HG03175 (cell line): ENCODE measurements around the gene NECTIN4.
A peak's percentile ranks its signal among the peaks of the same experiment; 100 is the strongest.
"Not testable (repeated sequence)": the region's sequence is repeated elsewhere in the genome, so short reads cannot be mapped to it uniquely, and the experiment has no call there.

Experiments used
- ATAC-seq: cut with Tn5 transposase; IDR thresholded peaks from one replicate; pipeline ENCODE4 v1.9.1; 2021; ENCODE audit warnings: mild to moderate bottlenecking, moderate library complexity; ENCODE audit not compliant: unreplicated experiment

Gene NECTIN4

DNA sequence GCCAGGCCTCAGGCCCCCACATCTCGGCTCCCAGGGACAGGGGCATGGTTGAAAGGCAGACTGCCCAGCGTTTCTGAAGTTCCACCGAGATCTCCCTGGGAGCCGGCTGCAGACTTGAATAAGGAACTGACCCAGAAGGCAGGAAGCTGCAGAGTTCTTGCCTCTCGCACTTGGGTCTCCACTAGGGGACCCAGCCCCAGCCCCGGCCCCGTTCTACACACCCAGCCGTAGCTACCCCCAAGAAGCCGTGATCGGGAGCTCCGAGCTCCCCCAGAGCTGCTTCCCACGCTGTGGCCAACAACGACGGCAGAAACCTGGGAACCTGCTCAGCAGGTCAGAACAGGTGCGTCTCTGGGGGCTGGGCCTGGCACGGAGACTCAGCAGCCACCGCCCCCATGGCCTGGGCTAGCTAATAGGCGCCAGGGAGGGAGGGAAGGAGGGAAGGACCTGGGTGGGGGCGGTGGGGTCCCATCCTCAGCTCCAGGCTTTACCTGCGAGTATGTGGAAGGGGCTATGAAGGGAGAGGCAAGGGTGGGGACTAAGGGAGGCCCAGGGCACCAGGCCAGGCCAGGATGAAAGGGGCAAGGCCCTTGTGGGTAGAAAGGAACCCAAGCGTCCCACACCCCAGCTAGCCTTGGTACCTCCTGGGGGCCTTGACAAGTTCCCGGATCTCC, at the start of gene NECTIN4:
TSS of gene NECTIN4 (minus strand) at position 308 of the 674 bp plus-strand sequence. CDS start at position 46, 262 bp downstream.
- no peak for ATAC-seq

DNA sequence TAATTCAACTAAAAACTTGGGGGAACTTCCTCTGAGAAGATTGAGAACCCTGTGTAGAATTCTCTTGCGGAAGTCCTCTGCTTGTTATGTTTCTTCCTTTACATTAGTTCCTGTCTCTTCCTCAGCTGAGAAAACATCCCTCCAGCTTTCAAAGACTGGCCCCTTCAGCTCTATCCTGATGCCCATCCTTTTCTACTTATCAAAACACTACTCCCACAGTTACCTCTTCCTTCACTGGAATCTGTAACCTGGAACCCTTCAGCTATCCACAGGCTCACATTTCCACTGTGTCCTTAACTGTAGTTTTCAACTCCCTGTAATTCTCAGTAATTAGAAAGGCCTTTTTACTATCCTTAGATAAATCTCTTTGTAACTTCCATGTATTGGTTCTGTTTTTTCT, 49.1 kb upstream of the NECTIN4 start:
- no peak for ATAC-seq

DNA sequence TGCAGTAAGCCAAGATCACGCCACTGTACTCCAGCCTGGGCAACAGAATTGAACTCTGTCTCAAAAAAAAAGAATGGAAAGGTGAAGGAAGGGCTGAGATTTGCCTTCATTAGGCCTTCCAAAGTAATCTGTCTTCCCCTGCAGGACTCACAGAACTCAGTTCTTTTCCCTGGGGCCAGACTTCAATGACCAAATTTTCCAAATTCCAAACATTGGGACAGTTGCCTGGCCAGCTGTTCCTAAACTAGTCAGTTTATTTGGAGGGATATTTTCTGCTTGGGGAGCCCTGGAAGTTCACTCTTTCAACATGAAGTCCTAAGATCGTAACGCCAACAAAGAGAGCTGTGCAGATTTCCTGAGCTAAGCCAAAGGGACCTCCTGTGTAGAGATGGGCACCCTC, 48.5 kb upstream of the NECTIN4 start:
- ATAC-seq: no peak

DNA sequence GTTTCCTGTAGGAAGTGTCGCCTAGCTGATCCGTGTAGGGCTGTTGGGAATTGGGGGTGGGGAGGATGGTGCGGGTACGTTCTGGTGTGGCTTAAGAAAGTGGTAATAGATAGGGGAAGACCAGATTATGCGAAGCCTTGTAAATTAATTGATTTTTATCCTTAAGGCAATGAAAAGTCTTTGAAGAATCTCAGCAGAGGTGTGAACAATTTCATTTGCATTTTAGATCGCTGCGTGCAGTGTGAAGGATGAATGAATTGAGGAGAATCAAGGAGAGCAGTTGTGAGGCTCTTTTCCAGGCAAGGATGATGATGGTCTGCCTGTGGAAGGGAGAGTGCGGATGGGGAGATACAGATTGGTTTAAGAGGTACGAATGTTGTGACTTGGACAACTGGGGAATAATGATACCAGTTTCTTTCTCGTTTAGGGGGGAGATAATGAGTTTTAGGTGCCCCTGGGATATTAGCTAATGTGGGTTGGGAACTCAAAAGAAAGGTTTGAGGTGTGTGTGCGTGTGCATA, 43.9 kb upstream of the NECTIN4 start:
- ATAC-seq: peak; percentile 3

DNA sequence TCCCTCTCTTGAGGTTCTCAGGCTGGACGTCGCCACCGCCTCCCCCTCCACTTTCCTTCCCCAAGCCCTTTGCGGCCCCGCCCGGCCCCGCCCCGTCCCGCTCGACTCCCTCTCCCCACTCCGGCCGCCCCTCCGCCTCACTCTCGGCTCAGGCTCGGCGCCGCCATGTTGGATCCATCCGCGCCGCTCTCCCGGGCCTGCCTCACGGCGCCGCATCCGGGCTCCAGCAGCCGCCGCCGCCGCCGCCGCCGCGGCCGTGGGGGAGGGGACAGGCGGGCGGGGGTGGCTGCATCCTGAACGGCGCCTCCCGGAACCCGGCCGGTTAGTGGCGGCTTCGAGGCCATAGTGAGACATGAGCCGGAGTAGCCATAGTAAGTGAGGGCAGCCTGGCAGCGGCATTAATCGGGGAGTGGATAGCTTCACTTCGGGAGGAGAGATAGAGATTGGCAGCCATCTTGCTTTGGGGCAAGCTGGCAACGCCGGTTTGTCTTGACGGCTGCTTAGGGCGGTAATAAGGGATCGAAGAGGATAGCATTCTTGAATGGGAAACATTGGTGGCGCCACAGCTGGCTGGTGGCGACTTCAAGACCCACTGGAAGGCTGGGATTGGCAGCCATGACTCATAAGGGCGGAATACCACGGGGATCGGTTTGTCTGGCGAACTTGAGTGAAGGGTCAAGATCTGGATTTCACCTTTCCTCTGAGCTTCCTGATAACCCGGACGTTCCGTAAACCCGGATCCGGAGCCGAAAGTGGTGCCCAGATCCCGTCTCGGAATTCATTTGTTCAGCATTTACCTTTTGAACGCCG, 43.3 kb upstream of the NECTIN4 start, which contains the start of gene DEDD:
TSS of gene DEDD (minus strand) at position 258 of the 810 bp plus-strand sequence. CDS start 8,205 bp downstream, outside the sequence.
- ATAC-seq: peak; percentile 96

DNA sequence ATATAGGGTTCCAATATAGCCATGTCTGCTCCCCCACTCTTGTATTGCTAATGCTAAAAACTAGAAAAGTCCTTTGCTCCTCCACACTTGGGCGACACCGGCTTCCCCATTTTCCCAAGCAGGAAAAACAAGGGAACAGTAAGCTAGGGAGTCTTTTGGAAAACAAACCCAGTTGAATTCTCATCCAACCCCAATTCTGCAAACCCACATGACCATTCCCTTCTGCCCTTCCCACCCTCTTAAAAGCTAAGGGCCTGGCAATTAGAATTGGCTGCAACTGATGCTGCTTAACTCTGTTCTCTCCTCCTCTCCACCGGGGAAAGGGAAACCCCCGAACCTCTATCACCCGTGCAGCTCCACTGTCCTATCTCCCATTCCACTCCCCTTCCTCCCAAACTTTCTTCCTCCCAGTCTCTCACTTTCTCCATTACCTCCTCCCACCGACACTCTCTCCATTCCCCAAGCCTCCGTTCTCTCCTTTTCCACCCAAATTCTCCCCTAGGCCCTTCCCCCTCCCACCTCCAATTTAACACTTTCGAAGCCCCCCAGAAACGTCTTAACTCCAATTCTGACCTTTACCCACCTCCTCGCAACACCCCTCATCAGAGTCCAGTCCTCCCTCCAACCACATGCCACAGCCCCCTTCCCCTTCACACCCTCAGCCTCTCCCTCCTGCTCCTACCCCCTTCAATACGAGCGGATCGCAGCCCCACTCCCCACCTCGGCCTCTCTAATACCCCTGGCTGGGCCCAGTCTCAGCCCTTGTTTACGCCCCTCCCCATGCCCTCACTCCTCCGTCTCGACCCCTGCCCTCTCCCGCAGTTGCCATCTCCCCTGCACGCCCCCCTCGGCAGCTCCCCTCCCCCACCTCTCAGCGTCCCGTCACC, 42.4 kb upstream of the NECTIN4 start:
- peak; percentile 3 for ATAC-seq

DNA sequence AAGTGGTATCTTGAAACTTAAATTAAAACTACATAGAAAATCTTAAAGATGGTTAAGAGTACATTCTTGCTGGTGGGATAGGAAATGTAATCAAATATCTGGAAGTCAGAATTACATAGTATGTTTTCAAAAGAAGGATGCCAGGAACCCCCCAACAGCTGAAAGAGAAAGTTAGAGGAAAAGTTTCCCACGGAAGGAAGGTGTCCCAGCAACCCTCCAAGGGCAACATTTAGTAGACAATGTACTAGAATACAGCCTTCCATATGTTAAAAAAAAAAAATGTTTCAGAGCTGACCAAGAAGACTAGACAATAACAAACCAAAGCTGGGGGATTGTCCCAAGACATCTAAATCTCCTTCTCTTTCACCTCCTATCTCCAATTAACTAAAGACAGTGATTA, 40.9 kb upstream of the NECTIN4 start:
- ATAC-seq: no peak

DNA sequence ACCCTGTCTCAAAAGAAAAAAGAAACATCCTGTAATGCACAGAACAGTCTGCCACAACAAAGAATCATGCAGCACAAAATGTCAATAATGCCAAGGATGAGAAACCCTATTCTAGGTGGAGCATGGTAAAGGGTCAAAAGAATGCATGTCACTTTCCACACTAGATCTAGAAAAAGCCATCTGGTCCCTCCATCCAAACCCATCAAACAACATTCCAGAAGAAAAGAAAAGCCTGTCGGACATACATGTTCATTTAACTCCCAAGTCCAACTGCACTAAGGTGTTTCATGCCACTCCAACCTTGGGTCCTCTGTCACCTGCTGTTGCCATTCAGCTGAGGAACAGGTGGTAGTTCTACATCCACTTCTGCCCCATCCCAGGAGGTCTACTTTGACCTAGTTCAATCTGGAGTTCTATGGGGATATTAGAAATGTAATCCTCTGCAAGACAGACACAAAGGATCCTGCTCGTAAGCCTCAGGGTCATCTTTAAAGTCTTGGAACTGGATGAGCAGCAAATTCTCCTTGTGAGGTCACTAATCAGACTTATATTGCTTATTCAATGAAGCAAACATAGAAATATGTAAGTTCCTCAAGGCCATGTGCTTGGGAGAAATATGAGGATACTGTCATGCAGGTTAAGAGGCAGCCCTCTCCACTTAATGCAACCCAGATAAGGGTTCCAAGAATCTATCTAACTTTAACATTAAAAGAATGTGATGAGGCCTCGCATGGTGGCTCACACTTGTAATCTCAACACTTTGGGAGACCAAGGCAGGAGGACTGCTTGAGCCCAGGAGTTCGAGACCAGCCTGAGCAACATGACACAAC, 39.4 kb upstream of the NECTIN4 start:
- ATAC-seq: no peak

DNA sequence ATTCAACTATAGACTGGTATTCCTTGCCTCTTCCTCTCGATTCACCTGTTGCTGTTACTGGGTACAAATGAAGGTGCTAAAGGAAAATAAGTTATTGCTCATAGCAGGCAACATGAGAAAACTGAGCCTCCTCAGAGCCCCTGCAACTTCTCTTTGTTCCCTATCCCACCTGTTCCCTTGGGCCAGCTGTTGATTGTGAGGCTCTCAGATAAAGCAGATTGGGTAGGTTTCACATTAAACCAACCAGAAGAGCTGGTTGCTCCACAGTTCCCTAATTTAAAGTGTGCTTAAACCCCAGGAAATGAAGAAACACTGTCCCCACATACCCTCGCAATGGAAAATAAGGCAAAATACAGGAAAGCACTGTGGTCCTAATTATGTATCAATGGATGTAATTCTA, 38.3 kb upstream of the NECTIN4 start:
- ATAC-seq: no peak

DNA sequence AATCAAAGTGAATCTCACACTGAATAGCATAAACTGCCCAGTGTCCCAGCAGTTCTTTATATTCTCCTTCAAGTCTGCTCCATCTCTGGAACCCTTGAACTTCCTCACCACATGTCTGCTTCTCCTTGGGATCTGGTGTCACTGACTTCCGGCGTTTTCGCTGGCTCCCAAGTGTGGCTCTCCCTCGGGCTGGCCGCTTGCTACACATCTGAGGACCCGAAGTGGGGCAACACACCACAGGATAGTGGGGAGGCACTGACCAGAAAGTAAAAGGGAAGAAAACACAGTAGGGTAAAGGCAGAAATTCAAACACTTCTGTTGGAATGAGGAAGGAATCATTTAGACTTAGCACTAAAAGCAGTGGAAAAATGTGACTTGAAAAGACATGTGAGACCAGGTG, 33.6 kb upstream of the NECTIN4 start:
- no peak for ATAC-seq

DNA sequence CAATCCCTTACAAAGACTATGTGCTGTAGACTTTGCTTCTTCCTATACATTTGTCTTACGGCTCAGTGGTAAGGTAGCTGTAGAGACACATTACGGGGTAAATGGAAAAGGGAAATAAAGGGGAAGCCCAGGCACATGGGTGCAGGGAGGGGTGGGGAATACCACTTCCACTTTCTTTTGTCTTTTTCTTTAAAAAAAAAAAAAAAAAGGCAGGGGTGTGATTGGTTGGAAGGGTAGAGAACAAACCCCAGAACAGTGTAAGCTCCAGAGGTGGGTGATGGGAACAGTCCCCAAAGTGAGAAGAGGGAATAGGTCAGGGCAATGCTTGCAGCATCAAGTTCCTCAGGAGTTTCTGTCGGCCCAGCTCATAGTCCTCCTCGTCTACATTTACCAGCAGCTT, 32.5 kb upstream of the NECTIN4 start:
- ATAC-seq: no peak

DNA sequence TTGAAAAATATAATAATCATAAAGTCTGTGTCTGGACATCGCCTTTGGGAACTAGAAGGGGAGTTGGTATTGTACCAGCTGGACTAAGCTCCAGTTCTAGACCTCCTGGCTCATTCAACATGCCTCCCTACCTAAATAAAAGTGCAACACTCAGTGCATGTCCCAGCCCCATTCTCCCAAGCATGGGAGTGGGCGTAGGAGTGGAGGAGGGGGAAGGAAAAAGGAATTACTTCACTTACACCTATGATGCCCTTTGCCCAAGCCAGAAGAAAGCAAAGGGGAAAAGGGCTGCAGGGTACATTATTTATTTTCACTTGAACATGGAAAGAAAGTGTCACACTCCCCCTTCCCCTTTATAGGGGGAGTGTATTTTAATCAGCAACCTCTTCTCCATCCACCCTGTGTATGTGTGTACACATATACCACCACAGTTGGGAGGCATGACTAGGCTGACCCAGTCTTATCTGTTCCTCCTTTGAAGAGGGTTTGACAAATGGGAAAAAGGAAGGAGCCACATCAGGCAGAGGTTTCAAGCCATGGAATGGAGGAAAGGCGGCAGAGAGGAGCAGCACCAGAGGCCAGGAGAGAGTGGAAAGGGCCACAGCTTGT, 31.8 kb upstream of the NECTIN4 start:
- no peak for ATAC-seq

DNA sequence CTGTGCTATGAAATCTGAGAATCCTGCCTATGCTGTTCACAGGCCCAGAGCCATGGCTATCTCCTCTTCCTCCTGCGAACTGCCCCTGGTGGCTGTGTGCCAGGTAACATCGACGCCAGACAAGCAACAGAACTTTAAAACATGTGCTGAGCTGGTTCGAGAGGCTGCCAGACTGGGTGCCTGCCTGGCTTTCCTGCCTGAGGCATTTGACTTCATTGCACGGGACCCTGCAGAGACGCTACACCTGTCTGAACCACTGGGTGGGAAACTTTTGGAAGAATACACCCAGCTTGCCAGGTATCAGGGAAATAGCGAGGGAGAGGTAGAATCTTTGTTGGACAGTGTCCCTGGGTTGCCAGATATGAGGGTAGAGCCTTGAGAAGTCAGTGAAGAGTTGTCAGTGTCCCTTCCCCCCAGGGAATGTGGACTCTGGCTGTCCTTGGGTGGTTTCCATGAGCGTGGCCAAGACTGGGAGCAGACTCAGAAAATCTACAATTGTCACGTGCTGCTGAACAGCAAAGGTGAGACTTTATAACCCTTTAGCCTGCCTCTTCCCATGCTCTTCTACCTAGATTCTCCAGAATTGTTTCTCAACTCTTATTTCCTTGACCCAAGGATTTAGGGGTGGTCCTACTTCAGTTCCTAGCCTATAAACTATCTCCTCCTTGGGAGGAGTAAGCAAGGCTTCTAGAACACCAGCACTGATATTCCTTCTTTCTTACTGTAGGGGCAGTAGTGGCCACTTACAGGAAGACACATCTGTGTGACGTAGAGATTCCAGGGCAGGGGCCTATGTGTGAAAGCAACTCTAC, 29.9 kb upstream of the NECTIN4 start:
- no peak for ATAC-seq

DNA sequence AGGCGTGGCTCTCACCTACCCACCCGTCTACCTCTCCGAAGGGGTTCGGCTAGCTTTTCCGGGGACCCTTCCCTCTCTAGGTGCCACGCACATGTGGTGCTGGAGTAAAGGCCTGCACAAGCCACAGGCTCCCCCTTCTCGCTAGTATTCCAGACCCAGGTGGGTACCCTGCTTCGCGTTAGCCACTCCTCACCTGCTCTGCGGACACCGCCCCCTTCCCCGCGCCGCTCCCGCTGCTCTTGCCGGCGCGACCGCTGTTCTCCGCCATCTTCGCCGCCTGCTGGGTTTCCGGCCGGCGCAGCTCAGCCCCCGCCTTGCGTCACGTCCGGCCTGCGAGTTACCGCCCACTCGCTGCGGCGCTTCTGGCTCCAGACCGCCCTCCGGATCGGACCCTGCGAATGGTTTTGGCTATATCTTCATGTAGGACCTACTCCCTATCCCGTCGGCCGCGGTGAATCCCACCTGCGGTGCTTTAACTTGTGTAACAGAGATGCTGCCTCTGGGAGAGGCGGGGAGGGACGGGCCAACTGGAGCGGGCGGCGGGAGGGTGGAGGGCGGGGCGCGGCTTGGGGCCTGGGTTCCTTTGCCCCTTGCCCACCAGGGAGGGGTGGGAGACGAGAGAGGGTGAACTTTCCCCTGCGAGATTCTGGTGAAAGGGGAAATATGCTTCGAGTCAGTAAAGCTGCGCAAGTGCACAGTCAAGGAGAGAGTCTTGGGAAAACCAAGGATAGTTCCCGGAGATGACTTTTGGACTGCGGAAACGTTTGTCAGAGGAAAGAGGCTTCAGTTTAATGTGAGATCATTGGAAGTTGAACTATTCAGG, 28.6 kb upstream of the NECTIN4 start, which contains the start of the genes NIT1 and PFDN2:
TSS of gene NIT1 (plus strand) at position 347 of the 823 bp plus-strand sequence. CDS start at position 419, 72 bp downstream.
TSS of gene PFDN2 (minus strand) at position 279 of the 823 bp plus-strand sequence. CDS start at position 268, 11 bp downstream.
- ATAC-seq: peak; percentile 84

DNA sequence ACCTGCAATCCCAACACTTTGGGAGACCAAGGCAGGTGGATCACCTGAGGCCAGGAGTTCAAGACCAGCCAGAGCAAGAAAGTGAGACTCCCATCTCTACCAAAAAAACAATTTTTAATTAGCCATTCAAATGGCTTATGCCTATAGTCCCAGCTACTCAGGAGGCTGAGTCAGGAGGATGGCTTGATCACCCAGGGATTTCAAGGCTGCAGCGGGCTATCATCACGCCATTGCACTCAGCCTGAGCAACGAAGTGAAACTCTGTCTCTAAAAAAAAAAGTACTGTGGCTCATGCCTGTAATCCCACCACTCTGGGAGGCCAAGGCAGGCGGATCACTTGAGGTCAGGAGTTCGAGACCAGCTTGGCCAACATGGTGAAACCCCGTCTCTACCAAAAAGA, 26.6 kb upstream of the NECTIN4 start:
- ATAC-seq: not testable (repeated sequence)

DNA sequence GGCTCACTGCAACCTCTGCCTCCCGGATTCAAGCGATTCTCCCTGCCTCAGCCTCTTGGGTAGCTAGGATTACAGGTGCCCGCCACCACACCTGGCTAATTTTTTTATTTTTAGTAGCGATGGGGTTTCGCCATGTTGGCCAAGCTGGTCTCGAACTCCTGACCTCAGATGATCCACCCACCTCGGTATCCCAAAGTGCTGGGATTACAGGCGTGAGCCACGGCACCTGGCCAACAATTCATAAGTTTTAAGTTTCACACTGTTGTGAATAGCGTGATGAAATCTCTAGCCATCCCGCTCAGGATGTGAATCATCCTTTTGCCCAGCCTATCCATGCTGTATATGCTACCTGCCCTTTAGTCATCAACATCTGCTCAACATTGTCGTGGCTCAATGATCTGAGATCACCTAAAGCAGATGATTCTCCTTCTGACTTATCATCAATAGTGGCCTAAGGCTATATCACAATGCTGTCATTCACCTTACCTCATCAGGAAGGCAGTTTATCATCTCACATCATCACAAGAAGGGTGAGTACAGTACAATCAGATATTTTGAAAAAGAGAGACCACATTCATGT, 25.9 kb upstream of the NECTIN4 start:
- ATAC-seq: no peak

DNA sequence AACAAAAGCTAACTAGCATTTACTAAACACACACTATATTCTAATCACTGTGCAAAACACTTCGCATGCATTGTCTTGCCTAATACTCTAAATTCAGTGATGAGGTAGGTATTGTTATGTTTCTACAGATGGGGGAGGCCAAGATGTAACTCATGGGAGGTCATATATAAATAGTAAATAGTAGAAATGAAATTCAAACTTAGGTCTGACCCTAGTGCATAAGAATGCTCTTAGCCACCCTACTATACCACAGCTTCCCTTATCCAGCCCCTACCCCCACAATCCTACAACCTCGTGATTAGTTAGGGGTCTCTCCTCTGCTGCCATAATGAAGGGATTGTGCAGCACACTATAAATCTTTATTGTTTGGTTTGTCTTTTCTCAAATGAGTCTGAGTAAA, 25.2 kb upstream of the NECTIN4 start:
- no peak for ATAC-seq
